Sigmoid colon (tissue), 4 donors: Measurements from ENCODE around the gene BCAS3.
"Not testable (repeated sequence)": the region's sequence is repeated elsewhere in the genome, so short reads cannot be mapped to it uniquely, and the experiment has no call there.

ENCODE experiments used
- EP300 ChIP-seq, 4 donors: sonication (generic); formaldehyde crosslinking; IDR thresholded peaks; one replicate each; pipeline ENCODE4 v1.6.1; 2017; ENCODE audit warnings: antibody characterized with exemption in 4 of 4
- POLR2A ChIP-seq, 2 donors: fragments of 450-650 bp; IDR thresholded peaks; one replicate each; pipeline ENCODE4 v1.6.1; 2016; ENCODE audit warnings: antibody characterized with exemption in 2 of 2, mild to moderate bottlenecking in 2 of 2, moderate library complexity in 2 of 2
- POLR2AphosphoS5 ChIP-seq, 4 donors: sonication (generic); formaldehyde crosslinking; IDR thresholded peaks; one replicate each; pipeline ENCODE4 v1.6.1; 2017; ENCODE audit warnings: antibody characterized with exemption in 4 of 4
- TF ChIP-seq, protein P1 (sequence below), 4 experiments: fragments of 450-650 bp in 3 of 4; fragments of 200-600 bp in 1 of 4; IDR thresholded peaks; one replicate each; pipeline ENCODE4 v1.5.1; 2016 to 2019; ENCODE audit warnings: antibody characterized with exemption in 4 of 4, mild to moderate bottlenecking in 3 of 4, moderate library complexity in 2 of 4

DNA sequence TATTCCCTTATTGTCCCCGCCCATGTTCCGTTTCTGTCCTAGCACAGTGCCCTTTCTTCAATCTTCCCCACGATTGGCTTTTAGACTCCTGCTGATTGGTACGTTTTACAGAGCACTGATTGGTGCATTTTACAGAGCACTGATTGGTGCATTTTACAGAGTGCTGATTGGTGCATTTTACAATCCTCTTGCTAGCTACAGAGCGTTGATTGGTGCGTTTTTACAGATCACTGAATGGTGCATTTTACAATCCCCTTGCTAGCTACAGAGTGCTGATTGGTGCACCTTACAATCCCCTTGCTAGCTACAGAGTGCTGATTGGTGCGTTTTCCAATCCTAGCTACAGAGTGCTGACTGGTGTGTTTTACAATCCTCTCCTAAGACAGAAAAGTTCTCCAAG lies 3.0 kb upstream of the BCAS3 start:
- TF ChIP-seq, protein P1, sequence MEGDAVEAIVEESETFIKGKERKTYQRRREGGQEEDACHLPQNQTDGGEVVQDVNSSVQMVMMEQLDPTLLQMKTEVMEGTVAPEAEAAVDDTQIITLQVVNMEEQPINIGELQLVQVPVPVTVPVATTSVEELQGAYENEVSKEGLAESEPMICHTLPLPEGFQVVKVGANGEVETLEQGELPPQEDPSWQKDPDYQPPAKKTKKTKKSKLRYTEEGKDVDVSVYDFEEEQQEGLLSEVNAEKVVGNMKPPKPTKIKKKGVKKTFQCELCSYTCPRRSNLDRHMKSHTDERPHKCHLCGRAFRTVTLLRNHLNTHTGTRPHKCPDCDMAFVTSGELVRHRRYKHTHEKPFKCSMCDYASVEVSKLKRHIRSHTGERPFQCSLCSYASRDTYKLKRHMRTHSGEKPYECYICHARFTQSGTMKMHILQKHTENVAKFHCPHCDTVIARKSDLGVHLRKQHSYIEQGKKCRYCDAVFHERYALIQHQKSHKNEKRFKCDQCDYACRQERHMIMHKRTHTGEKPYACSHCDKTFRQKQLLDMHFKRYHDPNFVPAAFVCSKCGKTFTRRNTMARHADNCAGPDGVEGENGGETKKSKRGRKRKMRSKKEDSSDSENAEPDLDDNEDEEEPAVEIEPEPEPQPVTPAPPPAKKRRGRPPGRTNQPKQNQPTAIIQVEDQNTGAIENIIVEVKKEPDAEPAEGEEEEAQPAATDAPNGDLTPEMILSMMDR (IDR thresholded peaks at IDR 0.05) = not testable (repeated sequence)
- not testable (repeated sequence) for TF ChIP-seq EP300, POLR2A, POLR2AphosphoS5 (IDR thresholded peaks at IDR 0.05)
